Neural cell (in vitro differentiated cells): ENCODE results near the gene USP10. TPM values are rescaled to one million over a fixed set of nuclear protein-coding genes. Genes with fewer than 3 reads are reported as not detected.

Experiments
- H2AFZ ChIP-seq: fragments of 200-600, 300-800 bp; sonication (generic), shearing (Covaris generic); 2 replicates; pipeline ENCODE4 v1.6.0; 2014; ENCODE audit warnings: low read depth, mild to moderate bottlenecking, antibody characterized with exemption, low read length, moderate library complexity
- H3F3A ChIP-seq: fragments of 200-600 bp; shearing (Covaris generic); 2 replicates; pipeline ENCODE4 v1.6.1; 2016; ENCODE audit warnings: mild to moderate bottlenecking, moderate library complexity, mixed read lengths, antibody characterized with exemption, low read length; ENCODE audit not compliant: insufficient read depth, poor library complexity, severe bottlenecking
- H3K27ac ChIP-seq: fragments of 200-600, 300-800 bp; sonication (generic), shearing (Covaris generic); 2 replicates; pipeline ENCODE4 v1.5.1; 2014; ENCODE audit warnings: mild to moderate bottlenecking, low read length, moderate library complexity
- H3K27me3 ChIP-seq: fragments of 300-800, 200-600 bp; sonication (generic), shearing (Covaris generic); 2 replicates; pipeline ENCODE4 v1.6.0; 2014; ENCODE audit warnings: mild to moderate bottlenecking, low read depth, low read length, moderate library complexity; ENCODE audit not compliant: insufficient read depth
- H3K36me3 ChIP-seq: fragments of 300-800, 200-600 bp; sonication (generic), shearing (Covaris generic); 2 replicates; pipeline ENCODE4 v1.5.1; 2014; ENCODE audit warnings: mild to moderate bottlenecking, antibody characterized with exemption, low read length, moderate library complexity; ENCODE audit not compliant: insufficient read depth
- H3K4me2 ChIP-seq: fragments of 300-800, 200-600 bp; sonication (generic), shearing (Covaris generic); 2 replicates; pipeline ENCODE4 v1.6.0; 2014; ENCODE audit warnings: mild to moderate bottlenecking, low read length
- H3K4me3 ChIP-seq: fragments of 300-800, 200-600 bp; sonication (generic), shearing (Covaris generic); 2 replicates; pipeline ENCODE4 v1.5.1; 2014; ENCODE audit warnings: mild to moderate bottlenecking, low read length, moderate library complexity
- H3K79me2 ChIP-seq: fragments of 200-600 bp; shearing (Covaris generic); replicated peaks from 2 replicates; pipeline ENCODE4 v1.6.0; 2014; ENCODE audit warnings: mild to moderate bottlenecking, low read length, moderate library complexity; ENCODE audit not compliant: insufficient read depth
- H3K9ac ChIP-seq: fragments of 300-800, 200-600 bp; sonication (generic), shearing (Covaris generic); 2 replicates; pipeline ENCODE4 v1.6.1; 2016; ENCODE audit warnings: mild to moderate bottlenecking, low read length, mixed read lengths
- H3K9me2 ChIP-seq: fragments of 200-600 bp; shearing (Covaris generic); 2 replicates; pipeline ENCODE4 v1.6.1; 2016; ENCODE audit warnings: mild to moderate bottlenecking, low read length, mixed read lengths; ENCODE audit not compliant: insufficient read depth
- H3K9me3 ChIP-seq: fragments of 200-600, 300-800 bp; sonication (generic), shearing (Covaris generic); 2 replicates; pipeline ENCODE4 v1.6.1; 2016; ENCODE audit warnings: mild to moderate bottlenecking, mixed run types, low read length, moderate library complexity, mixed read lengths
- H4K20me1 ChIP-seq: fragments of 200-600 bp; shearing (Covaris generic); 2 replicates; pipeline ENCODE4 v1.6.1; 2016; ENCODE audit warnings: mild to moderate bottlenecking, mixed run types; ENCODE audit not compliant: insufficient read depth
- EP300 ChIP-seq: fragments of 450-650 bp; conservative IDR thresholded peaks from 2 replicates; pipeline ENCODE4 v1.6.1; 2014; ENCODE audit warnings: antibody characterized with exemption, mild to moderate bottlenecking, moderate library complexity; ENCODE audit not compliant: poor library complexity, severe bottlenecking
- EZH2 ChIP-seq: fragments of 200-600, 300-800 bp; shearing (Covaris generic), sonication (generic); IDR thresholded peaks from 2 replicates; pipeline ENCODE4 v1.6.1; 2014; ENCODE audit warnings: antibody characterized with exemption, low read length, borderline replicate concordance, mild to moderate bottlenecking; ENCODE audit not compliant: insufficient read depth, poor library complexity, severe bottlenecking
- MXI1 ChIP-seq: fragments of 450-650 bp; conservative IDR thresholded peaks from 2 replicates; pipeline ENCODE4 v1.6.1; 2014; ENCODE audit warnings: antibody characterized with exemption, mild to moderate bottlenecking; ENCODE audit not compliant: poor library complexity, severe bottlenecking
- POLR2AphosphoS5 ChIP-seq: IDR thresholded peaks from 2 replicates; pipeline ENCODE4 v1.6.1; 2012
- RAD21 ChIP-seq: fragments of 450-650 bp; conservative IDR thresholded peaks from 2 replicates; pipeline ENCODE4 v1.6.1; 2014; ENCODE audit warnings: antibody characterized with exemption, mild to moderate bottlenecking, moderate library complexity
- SMC3 ChIP-seq: fragments of 450-650 bp; conservative IDR thresholded peaks from 2 replicates; pipeline ENCODE4 v1.6.1; 2014; ENCODE audit warnings: antibody characterized with exemption, mild to moderate bottlenecking, moderate library complexity; ENCODE audit not compliant: poor library complexity
- TAF1 ChIP-seq: IDR thresholded peaks from 2 replicates; pipeline ENCODE4 v1.6.1; 2012; ENCODE audit warnings: low read depth
- polyA plus RNA-seq: library from polyadenylated mRNA; depleted of rRNA; stranded (reverse); fragments of >200 nt; gene quantifications from 2 replicates; pipeline ENCODE4 v1.2.3, GENCODE V29; 2014
- TF ChIP-seq, protein P1 (sequence below): IDR thresholded peaks from 2 replicates; pipeline ENCODE4 v1.6.1; 2012; ENCODE audit warnings: borderline replicate concordance
- TF ChIP-seq, protein P2 (sequence below): fragments of 450-650 bp; IDR thresholded peaks from 2 replicates; pipeline ENCODE4 v1.5.1; 2014; ENCODE audit warnings: antibody characterized with exemption, mild to moderate bottlenecking, moderate library complexity; ENCODE audit not compliant: poor library complexity, severe bottlenecking

The USP10 gene
- polyA plus RNA-seq, 1 donor from 2014 or later = 48.9 TPM

GRCh38 chr16:84803146-84803545 lies 103.3 kb downstream of the USP10 start:
- Histone ChIP-seq H3K9me2 (no peaks in the 10 kb centered on the region), H2AFZ (no peak overlapping the region), H3K9me3 (no peaks in the 10 kb centered on the region), H3K27me3 (no peaks in the 10 kb centered on the region), H4K20me1 (no peaks in the 10 kb centered on the region), H3K79me2 (no peaks in the 10 kb centered on the region), H3K9ac (no peak overlapping the region), H3K36me3 (no peaks in the 10 kb centered on the region), H3K27ac (no peak overlapping the region), H3F3A (no peaks in the 10 kb centered on the region), H3K4me2 (no peak overlapping the region), H3K4me3 (no peak overlapping the region)
- TF ChIP-seq TAF1 = no peak
- no peak for TF ChIP-seq POLR2AphosphoS5
- TF ChIP-seq EZH2 = no peak
- TF ChIP-seq RAD21 = no peak
- TF ChIP-seq, protein P1, sequence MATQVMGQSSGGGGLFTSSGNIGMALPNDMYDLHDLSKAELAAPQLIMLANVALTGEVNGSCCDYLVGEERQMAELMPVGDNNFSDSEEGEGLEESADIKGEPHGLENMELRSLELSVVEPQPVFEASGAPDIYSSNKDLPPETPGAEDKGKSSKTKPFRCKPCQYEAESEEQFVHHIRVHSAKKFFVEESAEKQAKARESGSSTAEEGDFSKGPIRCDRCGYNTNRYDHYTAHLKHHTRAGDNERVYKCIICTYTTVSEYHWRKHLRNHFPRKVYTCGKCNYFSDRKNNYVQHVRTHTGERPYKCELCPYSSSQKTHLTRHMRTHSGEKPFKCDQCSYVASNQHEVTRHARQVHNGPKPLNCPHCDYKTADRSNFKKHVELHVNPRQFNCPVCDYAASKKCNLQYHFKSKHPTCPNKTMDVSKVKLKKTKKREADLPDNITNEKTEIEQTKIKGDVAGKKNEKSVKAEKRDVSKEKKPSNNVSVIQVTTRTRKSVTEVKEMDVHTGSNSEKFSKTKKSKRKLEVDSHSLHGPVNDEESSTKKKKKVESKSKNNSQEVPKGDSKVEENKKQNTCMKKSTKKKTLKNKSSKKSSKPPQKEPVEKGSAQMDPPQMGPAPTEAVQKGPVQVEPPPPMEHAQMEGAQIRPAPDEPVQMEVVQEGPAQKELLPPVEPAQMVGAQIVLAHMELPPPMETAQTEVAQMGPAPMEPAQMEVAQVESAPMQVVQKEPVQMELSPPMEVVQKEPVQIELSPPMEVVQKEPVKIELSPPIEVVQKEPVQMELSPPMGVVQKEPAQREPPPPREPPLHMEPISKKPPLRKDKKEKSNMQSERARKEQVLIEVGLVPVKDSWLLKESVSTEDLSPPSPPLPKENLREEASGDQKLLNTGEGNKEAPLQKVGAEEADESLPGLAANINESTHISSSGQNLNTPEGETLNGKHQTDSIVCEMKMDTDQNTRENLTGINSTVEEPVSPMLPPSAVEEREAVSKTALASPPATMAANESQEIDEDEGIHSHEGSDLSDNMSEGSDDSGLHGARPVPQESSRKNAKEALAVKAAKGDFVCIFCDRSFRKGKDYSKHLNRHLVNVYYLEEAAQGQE = no peak
- TF ChIP-seq EP300 = no peak
- TF ChIP-seq, protein P2, sequence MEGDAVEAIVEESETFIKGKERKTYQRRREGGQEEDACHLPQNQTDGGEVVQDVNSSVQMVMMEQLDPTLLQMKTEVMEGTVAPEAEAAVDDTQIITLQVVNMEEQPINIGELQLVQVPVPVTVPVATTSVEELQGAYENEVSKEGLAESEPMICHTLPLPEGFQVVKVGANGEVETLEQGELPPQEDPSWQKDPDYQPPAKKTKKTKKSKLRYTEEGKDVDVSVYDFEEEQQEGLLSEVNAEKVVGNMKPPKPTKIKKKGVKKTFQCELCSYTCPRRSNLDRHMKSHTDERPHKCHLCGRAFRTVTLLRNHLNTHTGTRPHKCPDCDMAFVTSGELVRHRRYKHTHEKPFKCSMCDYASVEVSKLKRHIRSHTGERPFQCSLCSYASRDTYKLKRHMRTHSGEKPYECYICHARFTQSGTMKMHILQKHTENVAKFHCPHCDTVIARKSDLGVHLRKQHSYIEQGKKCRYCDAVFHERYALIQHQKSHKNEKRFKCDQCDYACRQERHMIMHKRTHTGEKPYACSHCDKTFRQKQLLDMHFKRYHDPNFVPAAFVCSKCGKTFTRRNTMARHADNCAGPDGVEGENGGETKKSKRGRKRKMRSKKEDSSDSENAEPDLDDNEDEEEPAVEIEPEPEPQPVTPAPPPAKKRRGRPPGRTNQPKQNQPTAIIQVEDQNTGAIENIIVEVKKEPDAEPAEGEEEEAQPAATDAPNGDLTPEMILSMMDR = no peak
- TF ChIP-seq MXI1 = no peak
- no peak for TF ChIP-seq SMC3

GRCh38 chr16:84804326-84804725 lies 104.5 kb downstream of the USP10 start:
- Histone ChIP-seq H3K36me3 (no peaks in the 10 kb centered on the region), H3K9ac (no peak overlapping the region), H3K27me3 (no peaks in the 10 kb centered on the region), H4K20me1 (no peaks in the 10 kb centered on the region), H3K9me3 (no peaks in the 10 kb centered on the region), H3K27ac (no peak overlapping the region), H3K9me2 (no peaks in the 10 kb centered on the region), H3K4me3 (no peak overlapping the region), H3K79me2 (no peaks in the 10 kb centered on the region), H3K4me2 (no peak overlapping the region), H3F3A (no peaks in the 10 kb centered on the region), H2AFZ (no peak overlapping the region)
- TF ChIP-seq POLR2AphosphoS5 (no peak), TAF1 (no peak), RAD21 (no peak), SMC3 (no peak), EZH2 (no peak), EP300 (no peak), MXI1 (no peak)
- TF ChIP-seq, protein P2 = no peak
- TF ChIP-seq, protein P1 = no peak
